K562 (cell line): Measurements from ENCODE around the gene ALK. TPM values are rescaled to one million over a fixed set of nuclear protein-coding genes. Genes with fewer than 3 reads are reported as not detected.

Experiments
- ATAC-seq: fragments of 200-7000 bp; cut with Tn5 transposase; 3 replicates; pipeline ENCODE4 v1.9.1; 2020; ENCODE audit warnings: moderate library complexity
- BruUV-seq: library from RNA; stranded (reverse); fragments of 400-500 nt; replicated peaks from 2 replicates; lab custom pipeline; 2021; lab: Mats Ljungman, UMichigan
- CTCF ChIA-PET: fragments of 300-600 bp; formaldehyde crosslinking; extraction: SDS; loops from one replicate; lab custom pipeline; 2021; ENCODE audit warnings: low intra/inter-chr PET ratio; lab: Yijun Ruan, JAX
- POLR2A ChIA-PET: fragments of 300-600, 350-650 bp; sonication (Branson Sonifier 250); formaldehyde crosslinking; extraction: SDS; loops from one replicate; lab custom pipeline; 2021; ENCODE audit warnings: antibody characterized with exemption, inconsistent platforms; lab: Yijun Ruan, JAX
- DNase-seq, 4 experiments: peaks; one replicate each; pipeline versions ENCODE4 v3.0.0 to v3.0.0-alpha.2; 2011 to 2018; ENCODE audit warnings: low spot score in 3 of 4, mixed read lengths in 3 of 4; ENCODE audit errors: extremely low read depth in 1 of 4
- FAIRE-seq: peaks from 2 replicates; lab custom pipeline; 2011; peaks lifted over from hg19 to GRCh38; lab: Jason Lieb, UNC
- H2AFZ ChIP-seq: 2 replicates; pipeline ENCODE4 v1.6.0; 2011; ENCODE audit warnings: low read depth, low read length, control low read depth, inconsistent platforms
- H3K27ac ChIP-seq: fragments of 200-600 bp; 3 replicates; pipeline ENCODE4 v1.8.0; 2011; ENCODE audit warnings: low read depth, mild to moderate bottlenecking, control low read depth, inconsistent platforms, low read length, moderate library complexity, mixed read lengths; ENCODE audit errors: extremely low read depth
- H3K27me3 ChIP-seq, 2 experiments: fragments of 300-600 bp in 1 of 2; 2 replicates in 1 of 2; 3 replicates in 1 of 2; pipeline versions ENCODE4 v1.6.0 to v1.8.0; 2011; ENCODE audit warnings: inconsistent platforms in 2 of 2, low read length in 2 of 2, mild to moderate bottlenecking in 1 of 2, mixed read lengths in 1 of 2, moderate library complexity in 1 of 2; ENCODE audit not compliant: control insufficient read depth in 2 of 2, insufficient read depth in 2 of 2
- H3K36me3 ChIP-seq: fragments of 300-600 bp; 3 replicates; pipeline ENCODE4 v1.8.0; 2011; ENCODE audit warnings: mild to moderate bottlenecking, low read length, inconsistent platforms; ENCODE audit not compliant: control insufficient read depth, insufficient read depth
- H3K4me1 ChIP-seq, 2 experiments: fragments of 200-600 bp in 1 of 2; replicated peaks in 1 of 2; 2 replicates in 1 of 2; 3 replicates in 1 of 2; pipeline versions ENCODE4 v1.5.1 to v1.8.0; 2011; ENCODE audit warnings: inconsistent platforms in 2 of 2, low read length in 2 of 2, mild to moderate bottlenecking in 1 of 2, mixed read lengths in 1 of 2, moderate library complexity in 1 of 2; ENCODE audit not compliant: control insufficient read depth in 2 of 2, insufficient read depth in 2 of 2
- H3K4me2 ChIP-seq: 2 replicates; pipeline ENCODE4 v1.6.1; 2011; ENCODE audit warnings: low read length, control low read depth, inconsistent platforms, mixed read lengths; ENCODE audit not compliant: insufficient read depth
- H3K4me3 ChIP-seq: fragments of 200-600 bp; sonication (generic), shearing (Covaris generic); 2 replicates; pipeline ENCODE4 v1.5.1; 2016; ENCODE audit warnings: control low read depth, inconsistent platforms
- H3K79me2 ChIP-seq: fragments of 200-600 bp; 3 replicates; pipeline ENCODE4 v1.8.0; 2011; ENCODE audit warnings: low read length, inconsistent platforms; ENCODE audit not compliant: control insufficient read depth, insufficient read depth
- H3K9ac ChIP-seq, 2 experiments: 2 replicates each; pipeline versions ENCODE4 v1.6.0 to v1.6.1; 2011; ENCODE audit warnings: low read depth in 2 of 2, low read length in 2 of 2, control low read depth in 1 of 2, inconsistent platforms in 1 of 2, mild to moderate bottlenecking in 1 of 2, mixed read lengths in 1 of 2; ENCODE audit not compliant: insufficient read depth in 1 of 2
- H3K9me1 ChIP-seq: one replicate; pipeline ENCODE4 v1.6.0; 2011; ENCODE audit warnings: inconsistent platforms, mild to moderate bottlenecking, low read length, moderate library complexity; ENCODE audit not compliant: control insufficient read depth, insufficient read depth
- H3K9me3 ChIP-seq: replicated peaks from 2 replicates; pipeline ENCODE4 v1.5.1; 2011; ENCODE audit warnings: low read depth, low read length, inconsistent platforms; ENCODE audit not compliant: control insufficient read depth, insufficient read depth
- H4K20me1 ChIP-seq: replicated peaks from 2 replicates; pipeline ENCODE4 v1.6.1; 2011; ENCODE audit warnings: low read length, inconsistent platforms, mixed read lengths; ENCODE audit not compliant: control insufficient read depth, insufficient read depth
- CCNT2 ChIP-seq: IDR thresholded peaks from 2 replicates; pipeline ENCODE4 v1.6.1; 2011; ENCODE audit warnings: borderline replicate concordance, low read depth, mild to moderate bottlenecking, moderate library complexity, mixed read lengths, low read length; ENCODE audit not compliant: insufficient read length; ENCODE audit errors: extremely low read depth
- ETS1 ChIP-seq: conservative IDR thresholded peaks from 2 replicates; pipeline ENCODE4 v1.6.1; 2011; ENCODE audit warnings: low read depth, mild to moderate bottlenecking, low read length; ENCODE audit not compliant: control insufficient read depth
- HIVEP1 ChIP-seq: fragments of 250-450 bp; sonication (Bioruptor Pico); IDR thresholded peaks from 2 replicates; pipeline ENCODE4 v1.4.0; 2020; ENCODE audit warnings: mild to moderate bottlenecking
- JUND ChIP-seq, 2 experiments: IDR thresholded peaks; 2 replicates in 1 of 2; 3 replicates in 1 of 2; pipeline ENCODE4 v1.6.1; 2011; ENCODE audit warnings: borderline replicate concordance in 2 of 2, low read depth in 2 of 2, low read length in 2 of 2, improper control_type of control experiment in 1 of 2, missing biosample characterization in 1 of 2, missing genetic modification characterization in 1 of 2, missing genetic modification reagents in 1 of 2
- MAFF ChIP-seq: IDR thresholded peaks from 2 replicates; pipeline ENCODE4 v1.6.1; 2012; ENCODE audit warnings: low read length, improper control_type of control experiment
- MITF ChIP-seq: IDR thresholded peaks from 2 replicates; pipeline ENCODE4 v1.6.1; 2014; ENCODE audit warnings: antibody characterized with exemption
- PHB2 ChIP-seq: fragments of 450-650 bp; IDR thresholded peaks from 2 replicates; pipeline ENCODE4 v1.6.1; 2017; ENCODE audit warnings: low read depth
- PHF20 ChIP-seq: fragments of 450-650 bp; IDR thresholded peaks from 2 replicates; pipeline ENCODE4 v1.6.1; 2018; ENCODE audit not compliant: partially characterized antibody
- THAP7 ChIP-seq: fragments of 250-450 bp; sonication (Bioruptor Pico); IDR thresholded peaks from 2 replicates; pipeline ENCODE4 v1.5.0; 2021
- ZNF121 ChIP-seq: sonication (generic); formaldehyde crosslinking; conservative IDR thresholded peaks from 2 replicates; pipeline ENCODE4 v1.8.0; 2022; ENCODE audit warnings: missing genetic modification reagents
- ZNF584 ChIP-seq: fragments of 200-800 bp; sonication (Bioruptor generic); IDR thresholded peaks from 2 replicates; pipeline ENCODE4 v1.6.1; 2016; ENCODE audit warnings: low read depth, mild to moderate bottlenecking, missing genetic modification characterization, missing compliant biosample characterization
- ZNF655 ChIP-seq: fragments of 250-450 bp; sonication (Bioruptor Pico); IDR thresholded peaks from 2 replicates; pipeline ENCODE4 v1.5.0; 2021
- WGBS: fragments of 100-300 bp; shearing (Covaris generic); methylation state at CpG from one replicate; pipeline ENCODE4 v1.1.6; 2016; ENCODE audit warnings: low coverage, mixed read lengths; ENCODE audit not compliant: insufficient coverage; ENCODE audit errors: missing lambda C conversion rate; 5-methylcytosine and 5-hydroxymethylcytosine counted together
- in situ Hi-C: fragments of 300-500 bp; cut with MboI; formaldehyde crosslinking; loops from 4 replicates; pipeline ENCODE4 v1.15.0; 2018; ENCODE audit warnings: inconsistent platforms, mixed read lengths
- intact Hi-C: fragments of 100-400 bp; cut with micrococcal nuclease; formaldehyde crosslinking; loops from 2 replicates; pipeline ENCODE4 v1.14.2; 2022
- polyA plus RNA-seq, 8 experiments: library from polyadenylated mRNA; depleted of rRNA in 4 of 8; stranded (reverse) in 5 of 8; unstranded in 3 of 8; fragments of >200 nt; fragmentation: Nextera tagmentation in 2 of 8; fragmentation: Illumina TruSeq in 1 of 8; extraction: Ambion mirVana in 2 of 8; extraction: Trizol in 1 of 8; gene quantifications; 2 replicates each; pipeline versions ENCODE4 v1.2.1 to v1.2.3, GENCODE V29; 2011 to 2014; ENCODE audit warnings: inconsistent platforms in 1 of 8, missing spikeins in 1 of 8
- total RNA-seq, 7 experiments: library from RNA; depleted of rRNA in 6 of 7; stranded (reverse); fragments of >200 nt in 6 of 7; fragmentation: Illumina TruSeq in 2 of 7; extraction: Trizol in 2 of 7; gene quantifications; 2 replicates each; pipeline versions ENCODE4 v1.2.1 to v1.2.3, GENCODE V29; 2011 to 2021; ENCODE audit warnings: low replicate concordance in 1 of 7

The ALK gene
- total and polyA plus RNA-seq, 9 of the 15 experiments (the other 6 are each of a cell fraction or from before 2014, with no cell fraction given) = not detected

- Histone ChIP-seq H3K9me3 (no peaks in the 10 kb centered on the region), H3K4me3 (no peak overlapping the region), H3K36me3 (no peaks in the 10 kb centered on the region), H3K27ac (no peak overlapping the region), H2AFZ (no peak overlapping the region), H3K79me2 (no peaks in the 10 kb centered on the region), H3K9ac (no peak overlapping the region), H4K20me1 (no peaks in the 10 kb centered on the region), H3K4me2 (no peak overlapping the region), H3K9me1 (no peaks in the 10 kb centered on the region), H3K4me1 (no peaks in the 10 kb centered on the region), H3K27me3 (no peaks in the 10 kb centered on the region)
- ChIA-PET POLR2A (no interaction called here), CTCF (no interaction called here)
- in situ Hi-C loops = no loop called here
- FAIRE-seq = no peak
- no peak for TF ChIP-seq JUND (IDR thresholded peaks at IDR 0.05; ENCODE audit: borderline replicate concordance, low read depth, low read length)
- TF ChIP-seq JUND (tag; IDR thresholded peaks at IDR 0.05; ENCODE audit: borderline replicate concordance, low read depth, low read length) = no peak
- TF ChIP-seq ETS1 = no peak
- ATAC-seq = no peak
- BruUV-seq = no TSS peak
- DNase-seq = no peak
- intact Hi-C loops = loop anchor here (5.0 kb wide), 1 partner anchor 881 kb away; no protein-coding TSS in a partner anchor
These were observed 83.5 kb downstream of the ALK start for GRCh38 chr2:29837925-29838324.

- DNase-seq (no peak), ATAC-seq (no peak), FAIRE-seq (no peak)
- Histone ChIP-seq H3K27me3 (no peaks in the 10 kb centered on the region), H3K9me1 (no peaks in the 10 kb centered on the region), H3K4me1 (no peaks in the 10 kb centered on the region), H3K4me2 (no peak overlapping the region), H3K36me3 (no peaks in the 10 kb centered on the region), H3K9me3 (no peaks in the 10 kb centered on the region), H3K27ac (no peak overlapping the region), H3K4me3 (no peak overlapping the region), H4K20me1 (no peaks in the 10 kb centered on the region), H3K79me2 (no peaks in the 10 kb centered on the region), H2AFZ (no peak overlapping the region), H3K9ac (no peak overlapping the region)
- CTCF ChIA-PET = no interaction called here
- in situ Hi-C loops = no loop called here
- intact Hi-C loops = loop anchor here (5.0 kb wide), 1 partner anchor 877 kb away; no protein-coding TSS in a partner anchor
- WGBS = 0% methylated on average over 2 of the region's 2 CpGs
- BruUV-seq = no TSS peak
- POLR2A ChIA-PET = no interaction called here
- TF ChIP-seq HIVEP1 (CRISPR knock-in tag) = no peak
- no peak for TF ChIP-seq PHB2
- no peak for TF ChIP-seq ZNF121 (CRISPR knock-in tag)
- TF ChIP-seq PHF20 = no peak
- no peak for TF ChIP-seq MAFF
- no peak for TF ChIP-seq CCNT2
- no peak for TF ChIP-seq THAP7 (CRISPR knock-in tag)
- no peak for TF ChIP-seq ZNF655
- no peak for TF ChIP-seq MITF
- no peak for TF ChIP-seq ZNF584 (CRISPR knock-in tag)
These were observed 86.8 kb downstream of the ALK start for GRCh38 chr2:29834624-29835023.
